SK-N-SH (cell line): ENCODE measurements around the gene ZNF286A. TPM values are rescaled to one million over a fixed set of nuclear protein-coding genes. Genes with fewer than 3 reads are reported as not detected.

ENCODE experiments used
- CTCF ChIA-PET: fragments of 300-600, 350-600 bp; formaldehyde crosslinking; extraction: SDS; loops from one replicate; lab custom pipeline; 2021; lab: Yijun Ruan, JAX
- POLR2A ChIA-PET: fragments of 350-600 bp; sonication (Branson Sonifier 250); formaldehyde crosslinking; extraction: SDS; loops from one replicate; lab custom pipeline; 2020; ENCODE audit warnings: antibody characterized with exemption, inconsistent platforms; lab: Yijun Ruan, JAX
- DNase-seq: peaks from one replicate; pipeline ENCODE4 v3.0.0; 2012
- H2AFZ ChIP-seq: fragments of 200-600 bp; sonication (generic); 2 replicates; pipeline ENCODE4 v1.8.1; 2016; ENCODE audit warnings: antibody characterized with exemption, mild to moderate bottlenecking, low read depth
- H3F3A ChIP-seq: fragments of 200-600 bp; sonication (generic); replicated peaks from 2 replicates; pipeline ENCODE3; 2016; ENCODE audit warnings: antibody characterized with exemption, mild to moderate bottlenecking; ENCODE audit not compliant: insufficient read depth
- H3K27ac ChIP-seq, 2 experiments: fragments of 200-500 bp in 1 of 2; fragments of 200-600 bp in 1 of 2; sonication (Bioruptor generic) in 1 of 2; sonication (generic), shearing (Covaris generic) in 1 of 2; 2 replicates each; pipeline versions ENCODE4 v1.5.1 to v1.6.1; 2014 to 2016; ENCODE audit warnings: low read depth in 2 of 2, inconsistent platforms in 1 of 2, low read length in 1 of 2, mild to moderate bottlenecking in 1 of 2, mixed read lengths in 1 of 2
- H3K27me3 ChIP-seq: fragments of 200-600 bp; sonication (generic), shearing (Covaris generic); 2 replicates; pipeline ENCODE4 v1.6.1; 2016; ENCODE audit warnings: mixed run types; ENCODE audit not compliant: insufficient read depth
- H3K36me3 ChIP-seq, 2 experiments: fragments of 200-500 bp in 1 of 2; fragments of 200-600 bp in 1 of 2; sonication (Bioruptor generic) in 1 of 2; sonication (generic) in 1 of 2; replicated peaks in 1 of 2; 2 replicates each; pipeline versions ENCODE3 to v1.5.1; 2014 to 2016; ENCODE audit warnings: low read length in 1 of 2, mild to moderate bottlenecking in 1 of 2; ENCODE audit not compliant: insufficient read depth in 2 of 2, control insufficient read depth in 1 of 2
- H3K4me1 ChIP-seq, 2 experiments: fragments of 200-500 bp in 1 of 2; fragments of 200-600 bp in 1 of 2; sonication (Bioruptor generic) in 1 of 2; sonication (generic), shearing (Covaris generic) in 1 of 2; 2 replicates each; pipeline versions ENCODE4 v1.5.1 to v1.6.1; 2014 to 2016; ENCODE audit warnings: low read depth in 1 of 2, low read length in 1 of 2, mixed run types in 1 of 2; ENCODE audit not compliant: insufficient read depth in 2 of 2, control insufficient read depth in 1 of 2
- H3K4me2 ChIP-seq: fragments of 200-600 bp; sonication (generic), shearing (Covaris generic); 2 replicates; pipeline ENCODE4 v1.6.1; 2017; ENCODE audit warnings: mixed run types
- H3K4me3 ChIP-seq, 2 experiments: fragments of 200-500 bp in 1 of 2; fragments of 200-600 bp in 1 of 2; sonication (Bioruptor generic) in 1 of 2; sonication (generic), shearing (Covaris generic) in 1 of 2; 2 replicates each; pipeline versions ENCODE4 v1.5.1 to v1.8.1; 2014 to 2016; ENCODE audit warnings: low read depth in 2 of 2, inconsistent platforms in 1 of 2, low read length in 1 of 2, mild to moderate bottlenecking in 1 of 2, mixed read lengths in 1 of 2, moderate library complexity in 1 of 2
- H3K79me2 ChIP-seq: fragments of 200-600 bp; sonication (generic); 2 replicates; pipeline ENCODE4 v1.8.1; 2017; ENCODE audit warnings: mild to moderate bottlenecking; ENCODE audit not compliant: insufficient read depth
- H3K9ac ChIP-seq: fragments of 200-600 bp; sonication (generic); 2 replicates; pipeline ENCODE4 v1.6.1; 2017; ENCODE audit warnings: mixed run types
- H3K9me2 ChIP-seq: fragments of 200-600 bp; sonication (generic); 2 replicates; pipeline ENCODE4 v1.6.1; 2017; ENCODE audit warnings: mixed run types
- H3K9me3 ChIP-seq: fragments of 200-600 bp; sonication (generic); 2 replicates; pipeline ENCODE4 v1.6.1; 2017; ENCODE audit warnings: mixed run types, mild to moderate bottlenecking, moderate library complexity
- H4K20me1 ChIP-seq: fragments of 200-600 bp; sonication (generic); 2 replicates; pipeline ENCODE4 v1.6.1; 2017; ENCODE audit warnings: mild to moderate bottlenecking, mixed run types; ENCODE audit not compliant: insufficient read depth
- ELF1 ChIP-seq: IDR thresholded peaks from 2 replicates; pipeline ENCODE4 v1.4.0; 2012
- EZH2phosphoT487 ChIP-seq: fragments of 200-600 bp; sonication (generic); IDR thresholded peaks from 2 replicates; pipeline ENCODE4 v1.6.1; 2017; ENCODE audit warnings: low read depth, mixed run types, mild to moderate bottlenecking, antibody characterized with exemption, moderate library complexity, borderline replicate concordance
- FOSL2 ChIP-seq: IDR thresholded peaks from 2 replicates; pipeline ENCODE4 v1.4.0; 2012; ENCODE audit warnings: low read depth, mild to moderate bottlenecking, moderate library complexity, borderline replicate concordance
- FOXM1 ChIP-seq: IDR thresholded peaks from 2 replicates; pipeline ENCODE4 v1.4.0; 2012; ENCODE audit warnings: low read depth, mild to moderate bottlenecking
- NFIC ChIP-seq: IDR thresholded peaks from 2 replicates; pipeline ENCODE4 v1.4.0; 2012; ENCODE audit warnings: borderline replicate concordance
- NRF1 ChIP-seq: IDR thresholded peaks from 2 replicates; pipeline ENCODE4 v1.6.1; 2012; ENCODE audit warnings: low read depth, mild to moderate bottlenecking, low read length
- POLR2AphosphoS5 ChIP-seq: IDR thresholded peaks from 2 replicates; pipeline ENCODE4 v1.6.1; 2012; ENCODE audit warnings: low read depth, low read length
- RFX5 ChIP-seq: IDR thresholded peaks from 2 replicates; pipeline ENCODE4 v1.6.1; 2012; ENCODE audit warnings: mild to moderate bottlenecking, improper control_type of control experiment, low read length
- RXRA ChIP-seq: IDR thresholded peaks from 2 replicates; pipeline ENCODE4 v1.4.0; 2012; ENCODE audit warnings: low read depth, mild to moderate bottlenecking, borderline replicate concordance
- SIN3A ChIP-seq: IDR thresholded peaks from 2 replicates; pipeline ENCODE4 v1.6.1; 2012; ENCODE audit warnings: low read depth, mild to moderate bottlenecking, low read length, moderate library complexity, borderline replicate concordance
- TAF1 ChIP-seq: IDR thresholded peaks from 2 replicates; pipeline ENCODE4 v1.6.1; 2012; ENCODE audit warnings: low read depth, mild to moderate bottlenecking, low read length, moderate library complexity, borderline replicate concordance
- TCF12 ChIP-seq: IDR thresholded peaks from 2 replicates; pipeline ENCODE4 v1.4.0; 2012
- TEAD4 ChIP-seq: IDR thresholded peaks from 2 replicates; pipeline ENCODE4 v1.4.0; 2012; ENCODE audit warnings: mild to moderate bottlenecking, borderline replicate concordance; ENCODE audit not compliant: insufficient read depth
- YY1 ChIP-seq: IDR thresholded peaks from 2 replicates; pipeline ENCODE4 v1.4.0; 2012; ENCODE audit warnings: low read depth, mild to moderate bottlenecking
- WGBS: methylation state at CpG from one replicate; pipeline ENCODE4 v1.1.6; 2017; ENCODE audit warnings: low lambda C conversion rate; 5-methylcytosine and 5-hydroxymethylcytosine counted together
- polyA plus RNA-seq, 3 experiments: library from polyadenylated mRNA; depleted of rRNA; stranded (reverse); fragments of >200 nt; gene quantifications; 2 replicates each; pipeline ENCODE4 v1.2.3, GENCODE V29; 2012
- TF ChIP-seq, protein P1 (sequence below): IDR thresholded peaks from 2 replicates; pipeline ENCODE4 v1.6.1; 2012; ENCODE audit warnings: mild to moderate bottlenecking, low read depth, low read length, moderate library complexity
- TF ChIP-seq, protein P2 (sequence below): fragments of 200-600 bp; sonication (generic); IDR thresholded peaks from 2 replicates; pipeline ENCODE4 v1.6.1; 2017; ENCODE audit warnings: antibody characterized with exemption, mild to moderate bottlenecking, moderate library complexity
- TF ChIP-seq, protein P3 (sequence below): IDR thresholded peaks from 2 replicates; pipeline ENCODE4 v1.4.0; 2012; ENCODE audit warnings: low read depth
- TF ChIP-seq, protein P4 (sequence below): fragments of 150-350 bp; IDR thresholded peaks from 2 replicates; pipeline ENCODE4 v1.6.1; 2016; ENCODE audit warnings: mild to moderate bottlenecking, low read depth, low read length
- TF ChIP-seq, protein P5 (sequence below): IDR thresholded peaks from 2 replicates; pipeline ENCODE4 v1.4.0; 2012; ENCODE audit warnings: low read depth, borderline replicate concordance

The ZNF286A gene
- polyA plus RNA-seq, 1 of the 3 experiments (the other 2 are of a cell fraction), result 16.5 TPM

DNA sequence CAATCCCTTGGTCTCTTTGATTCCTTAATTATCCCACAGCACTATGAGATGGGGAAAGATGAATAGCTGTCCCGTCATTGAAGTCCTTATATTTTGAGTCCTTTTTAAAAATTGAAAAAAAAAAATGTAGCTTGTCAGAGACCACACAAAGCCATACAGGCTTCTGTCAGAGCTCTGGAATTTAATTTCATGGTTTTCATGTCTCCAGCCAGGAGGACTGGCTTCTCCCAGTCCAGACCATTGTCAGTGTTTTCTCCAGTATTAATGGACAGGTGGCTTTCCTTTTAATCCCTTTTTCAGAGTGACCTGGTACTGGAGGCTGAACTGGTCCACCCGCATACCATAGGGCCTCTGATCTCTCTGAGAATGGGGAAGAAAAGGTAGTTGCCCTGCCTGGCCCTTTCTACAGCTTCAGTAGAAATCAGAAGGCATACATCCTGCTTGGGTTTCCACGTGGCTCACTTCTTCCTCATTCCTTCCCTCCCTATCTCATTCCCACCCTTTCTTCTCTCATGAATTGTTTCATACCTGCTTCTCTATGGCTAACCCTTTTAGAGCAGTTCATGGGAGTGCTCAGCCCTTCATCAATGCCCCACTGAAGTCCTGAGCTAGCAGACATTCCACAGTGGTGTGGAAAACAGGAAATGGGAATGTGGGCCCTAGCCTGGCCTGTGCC, 44.5 kb upstream of the ZNF286A start:
- ChIA-PET POLR2A (no interaction called here), CTCF (no interaction called here)
- H4K20me1 ChIP-seq, result no peaks in the 10 kb centered on the region
- H3K27me3 ChIP-seq, result no peaks in the 10 kb centered on the region
- H3K9me2 ChIP-seq, result no peaks in the 10 kb centered on the region
- 79% methylated on average over 3 of the region's 3 CpGs for WGBS
- no peak overlapping the region for H3K9ac ChIP-seq
- peaks cover 4% of the 10 kb centered on the region for H3F3A ChIP-seq
- TF ChIP-seq NRF1 (no peak), NFIC (no peak), TAF1 (no peak), RXRA (no peak), SIN3A (no peak), ELF1 (no peak), RFX5 (no peak), TEAD4 (no peak), YY1 (no peak), POLR2AphosphoS5 (no peak), FOSL2 (no peak), FOXM1 (no peak), EZH2phosphoT487 (no peak), TCF12 (no peak)
- TF ChIP-seq, protein P1, sequence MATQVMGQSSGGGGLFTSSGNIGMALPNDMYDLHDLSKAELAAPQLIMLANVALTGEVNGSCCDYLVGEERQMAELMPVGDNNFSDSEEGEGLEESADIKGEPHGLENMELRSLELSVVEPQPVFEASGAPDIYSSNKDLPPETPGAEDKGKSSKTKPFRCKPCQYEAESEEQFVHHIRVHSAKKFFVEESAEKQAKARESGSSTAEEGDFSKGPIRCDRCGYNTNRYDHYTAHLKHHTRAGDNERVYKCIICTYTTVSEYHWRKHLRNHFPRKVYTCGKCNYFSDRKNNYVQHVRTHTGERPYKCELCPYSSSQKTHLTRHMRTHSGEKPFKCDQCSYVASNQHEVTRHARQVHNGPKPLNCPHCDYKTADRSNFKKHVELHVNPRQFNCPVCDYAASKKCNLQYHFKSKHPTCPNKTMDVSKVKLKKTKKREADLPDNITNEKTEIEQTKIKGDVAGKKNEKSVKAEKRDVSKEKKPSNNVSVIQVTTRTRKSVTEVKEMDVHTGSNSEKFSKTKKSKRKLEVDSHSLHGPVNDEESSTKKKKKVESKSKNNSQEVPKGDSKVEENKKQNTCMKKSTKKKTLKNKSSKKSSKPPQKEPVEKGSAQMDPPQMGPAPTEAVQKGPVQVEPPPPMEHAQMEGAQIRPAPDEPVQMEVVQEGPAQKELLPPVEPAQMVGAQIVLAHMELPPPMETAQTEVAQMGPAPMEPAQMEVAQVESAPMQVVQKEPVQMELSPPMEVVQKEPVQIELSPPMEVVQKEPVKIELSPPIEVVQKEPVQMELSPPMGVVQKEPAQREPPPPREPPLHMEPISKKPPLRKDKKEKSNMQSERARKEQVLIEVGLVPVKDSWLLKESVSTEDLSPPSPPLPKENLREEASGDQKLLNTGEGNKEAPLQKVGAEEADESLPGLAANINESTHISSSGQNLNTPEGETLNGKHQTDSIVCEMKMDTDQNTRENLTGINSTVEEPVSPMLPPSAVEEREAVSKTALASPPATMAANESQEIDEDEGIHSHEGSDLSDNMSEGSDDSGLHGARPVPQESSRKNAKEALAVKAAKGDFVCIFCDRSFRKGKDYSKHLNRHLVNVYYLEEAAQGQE, result no peak
- TF ChIP-seq, protein P2, sequence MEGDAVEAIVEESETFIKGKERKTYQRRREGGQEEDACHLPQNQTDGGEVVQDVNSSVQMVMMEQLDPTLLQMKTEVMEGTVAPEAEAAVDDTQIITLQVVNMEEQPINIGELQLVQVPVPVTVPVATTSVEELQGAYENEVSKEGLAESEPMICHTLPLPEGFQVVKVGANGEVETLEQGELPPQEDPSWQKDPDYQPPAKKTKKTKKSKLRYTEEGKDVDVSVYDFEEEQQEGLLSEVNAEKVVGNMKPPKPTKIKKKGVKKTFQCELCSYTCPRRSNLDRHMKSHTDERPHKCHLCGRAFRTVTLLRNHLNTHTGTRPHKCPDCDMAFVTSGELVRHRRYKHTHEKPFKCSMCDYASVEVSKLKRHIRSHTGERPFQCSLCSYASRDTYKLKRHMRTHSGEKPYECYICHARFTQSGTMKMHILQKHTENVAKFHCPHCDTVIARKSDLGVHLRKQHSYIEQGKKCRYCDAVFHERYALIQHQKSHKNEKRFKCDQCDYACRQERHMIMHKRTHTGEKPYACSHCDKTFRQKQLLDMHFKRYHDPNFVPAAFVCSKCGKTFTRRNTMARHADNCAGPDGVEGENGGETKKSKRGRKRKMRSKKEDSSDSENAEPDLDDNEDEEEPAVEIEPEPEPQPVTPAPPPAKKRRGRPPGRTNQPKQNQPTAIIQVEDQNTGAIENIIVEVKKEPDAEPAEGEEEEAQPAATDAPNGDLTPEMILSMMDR, result no peak
- TF ChIP-seq, protein P3, sequence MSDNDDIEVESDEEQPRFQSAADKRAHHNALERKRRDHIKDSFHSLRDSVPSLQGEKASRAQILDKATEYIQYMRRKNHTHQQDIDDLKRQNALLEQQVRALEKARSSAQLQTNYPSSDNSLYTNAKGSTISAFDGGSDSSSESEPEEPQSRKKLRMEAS, result no peak
- TF ChIP-seq, protein P4, sequence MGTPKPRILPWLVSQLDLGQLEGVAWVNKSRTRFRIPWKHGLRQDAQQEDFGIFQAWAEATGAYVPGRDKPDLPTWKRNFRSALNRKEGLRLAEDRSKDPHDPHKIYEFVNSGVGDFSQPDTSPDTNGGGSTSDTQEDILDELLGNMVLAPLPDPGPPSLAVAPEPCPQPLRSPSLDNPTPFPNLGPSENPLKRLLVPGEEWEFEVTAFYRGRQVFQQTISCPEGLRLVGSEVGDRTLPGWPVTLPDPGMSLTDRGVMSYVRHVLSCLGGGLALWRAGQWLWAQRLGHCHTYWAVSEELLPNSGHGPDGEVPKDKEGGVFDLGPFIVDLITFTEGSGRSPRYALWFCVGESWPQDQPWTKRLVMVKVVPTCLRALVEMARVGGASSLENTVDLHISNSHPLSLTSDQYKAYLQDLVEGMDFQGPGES, result no peak
- TF ChIP-seq, protein P5, sequence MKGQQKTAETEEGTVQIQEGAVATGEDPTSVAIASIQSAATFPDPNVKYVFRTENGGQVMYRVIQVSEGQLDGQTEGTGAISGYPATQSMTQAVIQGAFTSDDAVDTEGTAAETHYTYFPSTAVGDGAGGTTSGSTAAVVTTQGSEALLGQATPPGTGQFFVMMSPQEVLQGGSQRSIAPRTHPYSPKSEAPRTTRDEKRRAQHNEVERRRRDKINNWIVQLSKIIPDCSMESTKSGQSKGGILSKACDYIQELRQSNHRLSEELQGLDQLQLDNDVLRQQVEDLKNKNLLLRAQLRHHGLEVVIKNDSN, result no peak
- peak overlapping the region; percentile 2 to 22; a peak in 1 of 4 replicates for H3K27ac ChIP-seq
- peaks cover 14% of the 10 kb centered on the region; the same call in 1 of the 2 replicates for H3K79me2 ChIP-seq
- H3K9me3 ChIP-seq, result no peaks in the 10 kb centered on the region
- H3K4me1 ChIP-seq, result peaks cover 7 to 26% of the 10 kb centered on the region in 2 experiments
- H3K4me2 ChIP-seq, result no peak overlapping the region
- no peak overlapping the region for H3K4me3 ChIP-seq
- H3K36me3 ChIP-seq, result peaks cover 0 to 11% of the 10 kb centered on the region in 2 experiments
- DNase-seq, result no peak
- H2AFZ ChIP-seq, result no peak overlapping the region
